Central memory CD4-positive, alpha-beta T cell (primary cell): ENCODE data around the gene LRRC46.

Source experiments
- DNase-seq: peaks from one replicate; pipeline ENCODE4 v3.0.0; 2022

LRRC46 gene

GRCh38 chr17:47834756-47835155 is 3.3 kb downstream of the LRRC46 start:
- no peak for DNase-seq

- no peak for DNase-seq
These were observed 5.1 kb downstream of the LRRC46 start for GRCh38 chr17:47836601-47837000.

- DNase-seq: no peak
These were observed 6.0 kb downstream of the LRRC46 start for GRCh38 chr17:47837401-47838039.

- no peak for DNase-seq
These were observed 7.2 kb downstream of the LRRC46 start for GRCh38 chr17:47838636-47839035.

GRCh38 chr17:47839071-47839470 is 7.6 kb downstream of the LRRC46 start:
- no peak for DNase-seq

- DNase-seq: no peak
These were observed 8.7 kb downstream of the LRRC46 start for GRCh38 chr17:47840001-47840741.

- peak; percentile 76 for DNase-seq
These were observed 9.4 kb downstream of the LRRC46 start, which contains the start of gene SCRN2 for GRCh38 chr17:47840742-47841487. Gene SCRN2, minus strand, starts transcription at chr17:47841273. Its CDS starts 430 bp downstream, at chr17:47840843.

GRCh38 chr17:47841488-47842291 is 10.2 kb downstream of the LRRC46 start:
- no peak for DNase-seq

- no peak for DNase-seq
These were observed 11.9 kb downstream of the LRRC46 start for GRCh38 chr17:47843391-47843730.

GRCh38 chr17:47844227-47844626 is 12.8 kb downstream of the LRRC46 start:
- no peak for DNase-seq

GRCh38 chr17:47844814-47845715 is 13.6 kb downstream of the LRRC46 start:
- no peak for DNase-seq

GRCh38 chr17:47845716-47846075 is 14.2 kb downstream of the LRRC46 start:
- DNase-seq: no peak

- no peak for DNase-seq
These were observed 15.4 kb downstream of the LRRC46 start for GRCh38 chr17:47846716-47847340.

GRCh38 chr17:47847341-47848197 is 16.1 kb downstream of the LRRC46 start:
- no peak for DNase-seq

GRCh38 chr17:47848198-47848513 is 16.7 kb downstream of the LRRC46 start:
- DNase-seq: no peak

GRCh38 chr17:47850373-47850691 is 18.9 kb downstream of the LRRC46 start:
- DNase-seq: no peak

GRCh38 chr17:47850692-47851573 is 19.5 kb downstream of the LRRC46 start, which contains the start of gene SP6:
Gene SP6, minus strand, starts transcription at chr17:47851163. Its CDS starts 2,734 bp downstream, at chr17:47848429.
- peak; percentile 37 for DNase-seq

GRCh38 chr17:47851764-47852112 is 20.3 kb downstream of the LRRC46 start:
- no peak for DNase-seq

GRCh38 chr17:47852113-47852949 is 20.9 kb downstream of the LRRC46 start:
- no peak for DNase-seq
